HG03108 (cell line): ENCODE results near the gene MRPL2.
"Not testable (repeated sequence)": the region's sequence is repeated elsewhere in the genome, so short reads cannot be mapped to it uniquely, and the experiment has no call there.

Source experiments
- ATAC-seq: cut with Tn5 transposase; IDR thresholded peaks from one replicate; pipeline ENCODE4 v1.9.1; 2021; ENCODE audit warnings: moderate library complexity; ENCODE audit not compliant: unreplicated experiment

The MRPL2 gene

DNA sequence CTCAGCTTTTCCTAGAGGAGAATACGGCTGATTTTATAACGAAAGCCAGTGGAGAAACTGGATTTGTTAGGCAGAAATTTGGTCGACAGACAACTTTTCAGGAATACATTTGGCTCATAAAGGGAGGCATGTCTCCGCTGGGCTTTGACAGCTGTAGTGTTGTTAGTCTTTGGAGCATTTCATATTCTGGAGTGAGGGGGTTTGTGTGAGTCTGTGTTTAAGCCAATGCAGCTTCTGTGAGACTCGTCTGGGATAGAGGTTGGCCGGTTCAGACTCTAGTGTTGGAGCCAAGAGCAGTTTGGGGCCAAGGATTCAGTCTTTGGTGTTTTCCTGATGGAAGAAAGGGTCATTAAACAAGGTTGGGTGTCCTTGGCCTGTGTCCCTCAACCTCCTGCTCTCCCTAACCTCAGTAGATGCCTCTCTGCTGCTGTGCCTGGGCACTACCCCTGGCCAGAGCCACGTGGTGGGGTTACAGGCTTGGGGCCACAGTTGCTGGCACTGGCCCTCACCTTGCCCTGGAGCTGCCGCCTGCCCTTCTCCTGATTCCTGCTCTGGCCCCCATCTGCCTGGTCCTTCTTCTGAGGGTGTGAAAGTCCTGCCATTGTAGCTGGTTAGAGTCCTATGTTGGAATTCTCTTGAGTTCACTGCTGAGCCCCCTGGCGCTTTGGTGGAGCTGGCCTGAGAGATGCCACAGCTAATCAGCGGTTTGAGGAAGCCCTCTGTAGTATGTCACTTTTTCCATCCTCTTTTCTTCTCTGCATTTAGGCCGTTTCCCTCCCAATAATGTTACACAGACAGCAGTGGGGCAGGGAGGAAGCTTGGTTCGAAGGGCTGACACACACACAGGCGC, 23.8 kb upstream of the MRPL2 start:
- ATAC-seq: no peak

DNA sequence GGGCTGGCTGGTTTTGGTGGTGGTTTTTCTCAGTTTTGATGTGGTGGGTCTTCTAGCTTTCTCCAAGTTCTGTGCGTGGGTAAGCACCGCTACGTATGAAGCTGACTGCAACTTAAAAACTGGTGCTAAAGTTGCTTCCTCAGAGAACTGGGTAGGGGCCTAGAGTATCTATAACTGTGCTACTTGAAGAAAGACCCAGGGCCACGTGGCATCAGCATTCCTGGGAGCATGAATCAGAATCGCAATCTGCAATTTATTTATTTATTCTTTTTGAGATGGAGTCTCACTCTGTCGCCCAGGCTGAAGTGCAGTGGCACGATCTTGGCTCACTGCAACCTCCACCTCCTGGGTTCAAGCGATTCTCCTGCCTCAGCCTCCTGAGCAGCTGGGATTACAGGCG, 22.7 kb upstream of the MRPL2 start:
- ATAC-seq: not testable (repeated sequence)

DNA sequence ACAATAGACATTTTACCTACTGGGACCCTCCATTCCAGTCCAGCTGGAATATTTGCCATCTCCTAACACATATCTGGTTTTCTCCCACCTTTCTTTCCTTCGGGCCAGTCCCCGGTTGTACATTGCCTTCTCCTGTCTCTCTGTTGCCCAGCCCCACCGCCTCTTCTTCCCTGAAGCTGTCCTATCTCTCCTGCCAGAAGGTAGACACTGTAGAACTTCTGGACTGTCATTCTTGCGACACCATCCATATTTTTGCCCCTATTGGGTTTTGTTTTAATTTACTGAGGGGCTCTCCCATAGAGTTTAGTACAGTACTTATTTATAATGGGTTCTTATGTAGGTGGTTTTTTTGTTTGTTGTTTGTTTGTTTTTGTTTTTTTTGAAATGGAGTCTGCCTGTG, 21.8 kb upstream of the MRPL2 start:
- ATAC-seq: no peak

DNA sequence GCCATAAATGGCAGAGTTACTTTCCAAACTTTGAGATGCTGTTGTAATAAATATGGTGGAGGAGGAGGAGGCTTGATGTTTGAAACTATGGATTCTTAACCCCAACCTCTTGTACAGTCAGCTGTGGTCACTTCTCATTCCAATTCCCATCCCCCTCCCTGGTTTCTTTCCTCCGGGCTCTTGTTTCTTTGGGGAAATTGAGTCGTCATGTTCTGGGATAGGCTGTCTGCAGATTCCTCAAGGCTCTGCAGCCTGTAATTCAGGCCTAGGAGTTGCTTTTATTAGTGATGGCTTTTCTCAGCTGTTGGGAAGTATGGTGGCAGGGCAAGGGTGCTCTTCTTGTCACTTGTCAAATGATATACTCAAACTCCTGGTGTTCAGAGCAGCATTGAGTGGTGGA, 19.5 kb upstream of the MRPL2 start:
- no peak for ATAC-seq

DNA sequence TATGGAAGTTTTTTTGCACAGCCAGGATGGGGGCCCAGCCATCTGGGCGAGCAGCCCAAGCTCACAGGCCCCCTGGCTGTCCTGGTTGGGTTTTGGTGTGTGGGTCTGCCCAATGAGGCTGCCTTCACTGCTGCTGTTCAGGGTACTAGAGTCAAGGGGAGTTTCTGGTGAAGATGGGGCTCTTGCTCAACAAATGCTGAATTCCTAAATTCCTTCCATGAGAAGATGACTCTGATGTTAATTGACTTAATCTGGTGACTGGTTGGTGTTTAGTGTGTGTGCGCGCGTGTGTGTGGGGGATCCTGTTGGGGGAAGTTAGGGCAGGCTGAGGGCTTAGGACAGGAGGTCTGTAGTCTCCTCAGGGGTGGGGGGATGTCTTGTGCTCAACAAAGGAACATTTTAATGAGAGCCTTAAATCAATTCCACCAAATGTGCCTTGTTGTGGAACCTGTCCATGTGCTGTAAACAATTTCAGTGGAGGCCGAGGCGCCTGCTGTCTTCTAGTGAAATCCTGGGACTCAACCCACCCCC, 18.8 kb upstream of the MRPL2 start:
- ATAC-seq: no peak

DNA sequence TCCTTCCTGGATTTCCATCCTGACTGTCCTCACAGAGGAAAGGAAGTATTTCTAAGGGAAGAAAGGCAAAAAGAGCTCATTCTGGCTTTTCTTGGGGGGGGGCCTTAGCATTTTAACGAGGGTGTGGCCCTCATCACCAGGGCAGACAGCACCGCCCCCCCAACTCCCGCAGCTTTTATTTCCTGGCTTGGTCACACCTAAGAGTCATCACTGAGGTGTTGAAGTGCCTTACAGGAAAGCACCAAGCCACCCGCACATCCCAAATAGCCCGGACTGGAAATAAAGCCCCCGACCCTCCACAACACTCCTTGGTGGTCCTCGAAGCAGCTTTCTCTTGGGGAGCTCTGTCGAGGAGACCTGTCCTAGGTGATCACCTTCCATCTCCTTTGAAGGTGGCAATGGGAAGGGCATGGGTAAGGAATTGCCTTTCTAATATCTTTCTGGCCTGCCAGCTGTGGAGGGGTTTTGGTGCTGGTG, 18.1 kb upstream of the MRPL2 start:
- no peak for ATAC-seq

DNA sequence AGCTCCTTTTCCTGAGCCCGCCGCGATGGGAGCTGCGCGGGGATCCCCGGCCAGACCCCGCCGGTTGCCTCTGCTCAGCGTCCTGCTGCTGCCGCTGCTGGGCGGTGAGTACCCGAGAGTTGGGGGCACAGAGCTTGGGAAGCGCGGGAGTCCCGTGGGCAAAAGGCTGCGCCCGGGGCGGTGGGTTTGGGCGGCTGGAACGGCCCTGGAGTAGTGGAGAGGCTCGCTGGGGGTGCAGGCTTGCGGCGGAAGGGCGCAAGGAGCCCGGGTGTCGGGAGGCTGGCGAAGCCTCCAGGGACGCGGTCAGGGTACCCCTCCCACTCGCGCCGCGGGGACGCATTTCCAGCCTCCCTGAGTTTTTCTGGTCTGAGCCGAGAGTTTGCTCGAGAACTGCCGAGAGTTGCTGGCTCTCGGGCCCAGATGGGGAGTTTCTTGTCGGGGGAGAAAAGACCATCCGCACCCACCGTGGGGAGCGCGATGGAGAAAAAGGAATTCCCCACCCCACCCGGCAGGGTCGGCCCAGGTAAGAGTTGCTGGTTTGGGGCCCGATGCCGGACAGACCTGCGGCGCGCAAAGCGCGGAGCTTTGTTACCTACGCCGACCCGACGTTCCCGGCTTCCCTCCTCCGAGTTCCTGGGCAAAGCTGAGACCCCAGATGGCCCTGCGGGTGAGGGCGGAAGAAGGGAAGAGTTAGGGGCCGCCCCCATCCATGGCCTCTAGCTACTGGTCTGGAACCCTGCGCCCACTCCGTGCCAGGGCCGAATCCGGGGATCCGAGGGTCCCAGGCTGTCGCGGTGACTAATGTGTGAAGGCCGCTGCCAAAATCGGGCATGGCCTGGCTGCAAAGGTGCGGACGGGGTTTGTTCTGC, 17.5 kb upstream of the MRPL2 start:
- ATAC-seq: no peak

DNA sequence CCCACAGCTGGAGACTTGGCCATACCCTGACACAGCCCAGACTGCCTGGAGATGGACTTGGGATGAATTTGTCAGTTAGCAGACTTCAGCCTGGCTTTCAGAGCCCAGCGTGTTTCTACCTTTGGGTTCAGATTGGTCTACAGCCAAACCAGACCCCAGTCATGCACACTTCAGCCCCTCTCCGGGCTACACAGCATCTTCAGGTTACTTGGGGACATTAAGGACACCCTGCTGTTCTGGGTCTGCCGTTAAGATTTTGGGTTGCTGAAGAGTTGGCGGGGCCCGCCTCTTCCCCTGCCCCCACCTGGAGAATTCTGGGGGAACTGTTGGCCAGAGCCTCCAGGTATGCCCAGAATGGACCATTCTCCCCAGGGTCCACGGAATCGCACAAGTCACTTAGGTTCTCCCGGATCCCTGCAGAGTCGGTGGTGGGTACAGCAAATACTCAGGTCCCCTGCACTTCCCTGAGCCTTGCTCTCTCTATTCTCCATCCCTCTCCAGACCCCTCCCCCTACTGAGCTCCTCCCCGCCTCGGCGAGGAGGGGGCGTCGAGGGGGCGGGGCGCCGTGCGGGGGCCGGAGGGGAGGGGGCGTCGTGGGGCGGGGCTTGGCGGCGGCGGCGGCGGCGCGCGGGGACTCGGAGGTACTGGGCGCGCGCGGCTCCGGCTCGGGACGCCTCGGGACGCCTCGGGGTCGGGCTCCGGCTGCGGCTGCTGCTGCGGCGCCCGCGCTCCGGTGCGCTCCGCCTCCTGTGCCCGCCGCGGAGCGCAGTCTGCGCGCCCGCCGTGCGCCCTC, 16.6 kb upstream of the MRPL2 start, which contains the start of gene PTK7:
TSS of gene PTK7 (plus strand) at position 645 of the 794 bp plus-strand sequence. CDS start 175 bp downstream, outside the sequence.
- no peak for ATAC-seq

DNA sequence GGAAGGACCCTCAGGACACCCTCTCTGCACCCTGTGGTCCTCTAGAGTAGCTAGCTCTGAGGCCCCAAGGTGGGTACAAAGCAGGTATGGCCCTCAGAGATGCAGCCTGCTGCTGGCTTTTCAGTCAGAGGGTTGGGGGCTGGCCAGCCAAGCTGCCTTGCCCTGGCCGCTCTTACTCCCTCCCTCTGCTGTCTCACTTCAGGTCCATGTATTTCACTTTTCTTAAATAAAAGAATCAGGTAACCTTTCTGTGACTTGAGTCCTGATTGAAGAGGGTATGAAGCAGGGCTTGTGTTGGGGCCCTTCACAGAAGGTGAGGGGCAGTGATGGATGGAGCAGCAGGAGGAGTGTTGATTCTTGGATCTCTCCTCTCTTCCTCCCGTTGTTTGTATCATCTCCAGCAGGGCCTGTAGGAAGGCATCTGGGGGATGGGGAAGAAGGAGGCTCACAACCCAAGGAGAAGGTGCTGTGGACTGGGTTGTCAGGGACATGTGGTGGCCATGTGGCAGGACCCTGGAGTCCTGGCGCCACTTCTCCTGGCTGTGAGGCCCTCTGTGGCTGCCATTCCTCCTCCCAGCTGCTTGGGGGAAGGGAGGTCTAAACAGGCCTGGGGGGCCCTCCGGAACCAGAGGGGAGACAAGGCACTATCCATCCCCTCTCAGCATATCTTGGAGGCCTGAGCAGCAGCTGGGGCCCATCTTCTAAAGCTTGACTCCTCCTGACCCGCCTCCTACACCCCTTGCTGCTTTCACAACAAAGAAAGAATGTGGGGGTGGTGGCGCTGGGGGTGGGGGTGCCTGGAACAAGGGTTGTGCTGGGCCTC, 15.8 kb upstream of the MRPL2 start:
- no peak for ATAC-seq

DNA sequence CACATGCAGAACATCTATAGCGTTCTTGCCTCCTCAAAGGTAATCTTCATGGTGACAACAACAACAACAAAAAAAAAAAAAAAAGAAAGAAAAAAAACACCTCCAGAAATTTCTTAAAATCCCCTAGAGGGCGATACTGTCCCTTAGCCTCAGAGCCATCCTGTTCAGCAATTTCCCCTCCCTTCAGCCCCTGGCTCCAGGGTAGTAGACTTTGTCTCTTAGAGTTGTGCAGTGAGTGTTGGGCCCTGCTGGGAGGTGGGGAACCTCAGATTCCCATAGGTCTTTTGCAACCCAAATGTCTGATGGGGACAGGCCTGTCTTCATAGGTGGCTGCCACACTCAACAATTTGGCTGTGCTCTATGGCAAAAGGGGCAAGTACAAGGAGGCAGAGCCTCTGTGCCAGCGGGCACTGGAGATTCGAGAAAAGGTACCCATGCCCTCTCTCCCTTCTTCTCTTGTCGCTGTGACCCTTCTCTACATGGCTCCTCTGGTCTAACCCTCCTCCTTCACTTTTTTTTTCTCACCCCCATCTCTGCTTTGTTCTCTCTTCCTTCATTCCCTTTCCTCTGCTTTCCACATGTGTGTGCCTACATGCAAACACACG, 10.9 kb upstream of the MRPL2 start:
- ATAC-seq: no peak

DNA sequence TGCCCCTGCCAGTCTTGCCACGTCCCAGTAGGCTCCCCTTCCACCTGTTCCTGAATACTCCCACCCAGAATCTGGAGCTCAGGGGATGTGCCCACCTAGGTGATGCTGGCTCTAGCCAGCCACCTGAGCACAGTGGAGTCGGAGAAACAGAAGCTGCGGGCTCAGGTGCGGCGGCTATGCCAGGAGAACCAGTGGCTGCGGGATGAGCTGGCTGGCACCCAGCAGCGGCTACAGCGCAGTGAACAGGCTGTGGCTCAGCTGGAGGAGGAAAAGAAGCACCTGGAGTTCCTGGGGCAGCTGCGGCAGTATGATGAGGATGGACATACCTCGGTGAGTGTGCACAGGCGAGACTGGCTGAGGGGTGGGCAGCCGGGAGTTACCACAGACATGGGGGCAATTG, 3.6 kb upstream of the MRPL2 start:
- no peak for ATAC-seq

DNA sequence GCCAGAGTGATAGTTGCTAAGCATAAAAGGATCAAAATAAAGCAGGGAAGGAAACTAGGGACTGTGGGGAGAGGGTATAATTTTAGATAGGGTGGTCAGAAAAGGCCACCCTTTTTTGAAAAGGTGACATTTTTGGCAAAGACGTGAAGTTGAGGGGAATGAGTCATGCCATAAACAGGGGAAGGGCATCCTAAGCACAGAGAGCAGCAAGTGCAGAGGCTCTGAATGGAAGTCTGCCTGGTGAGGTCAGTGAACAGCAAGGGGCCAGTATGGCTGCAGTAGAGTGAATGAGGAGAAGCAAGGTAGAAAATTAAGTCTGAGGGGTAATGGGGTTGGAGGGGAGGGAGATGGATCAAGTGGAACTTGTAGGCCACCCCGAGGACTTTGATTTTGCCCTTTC, 2.6 kb upstream of the MRPL2 start:
- no peak for ATAC-seq

DNA sequence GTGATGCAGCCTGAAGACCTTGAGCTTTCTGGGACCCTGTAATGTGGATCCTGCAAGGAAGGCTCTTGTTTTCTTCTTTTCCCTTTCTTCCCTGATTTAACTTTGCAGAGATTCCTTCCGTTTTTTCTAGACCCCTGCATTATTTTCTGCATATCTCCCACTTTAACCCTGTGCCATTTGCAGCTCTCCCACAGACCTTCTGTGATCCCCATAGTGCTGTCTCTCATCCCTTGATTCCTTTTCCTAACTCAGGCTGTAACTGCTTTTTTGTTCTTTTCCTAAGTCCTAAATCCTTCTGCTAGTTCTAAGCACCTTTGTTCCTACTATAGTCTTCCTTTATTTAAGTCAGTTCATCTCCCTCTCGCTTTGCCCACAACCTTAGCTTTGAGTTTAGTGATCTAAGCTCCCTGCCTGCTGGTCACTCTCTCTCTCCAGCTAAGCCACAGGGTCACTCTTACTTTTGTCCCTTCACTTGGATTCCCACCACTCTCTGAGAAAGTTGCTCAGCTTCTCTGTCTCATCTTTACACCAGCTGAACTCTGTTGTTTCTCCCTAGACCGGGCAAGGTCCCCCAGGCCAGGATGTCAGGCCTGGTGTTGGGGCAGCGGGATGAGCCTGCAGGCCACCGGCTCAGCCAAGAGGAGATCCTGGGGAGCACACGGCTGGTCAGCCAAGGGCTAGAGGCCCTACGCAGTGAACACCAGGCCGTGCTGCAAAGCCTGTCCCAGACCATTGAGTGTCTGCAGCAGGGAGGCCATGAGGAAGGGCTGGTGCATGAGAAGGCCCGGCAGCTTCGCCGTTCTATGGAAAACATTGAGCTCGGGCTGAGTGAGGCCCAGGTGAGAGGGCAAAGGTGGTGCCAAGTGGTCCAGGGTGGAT, 1.8 kb upstream of the MRPL2 start:
- no peak for ATAC-seq

DNA sequence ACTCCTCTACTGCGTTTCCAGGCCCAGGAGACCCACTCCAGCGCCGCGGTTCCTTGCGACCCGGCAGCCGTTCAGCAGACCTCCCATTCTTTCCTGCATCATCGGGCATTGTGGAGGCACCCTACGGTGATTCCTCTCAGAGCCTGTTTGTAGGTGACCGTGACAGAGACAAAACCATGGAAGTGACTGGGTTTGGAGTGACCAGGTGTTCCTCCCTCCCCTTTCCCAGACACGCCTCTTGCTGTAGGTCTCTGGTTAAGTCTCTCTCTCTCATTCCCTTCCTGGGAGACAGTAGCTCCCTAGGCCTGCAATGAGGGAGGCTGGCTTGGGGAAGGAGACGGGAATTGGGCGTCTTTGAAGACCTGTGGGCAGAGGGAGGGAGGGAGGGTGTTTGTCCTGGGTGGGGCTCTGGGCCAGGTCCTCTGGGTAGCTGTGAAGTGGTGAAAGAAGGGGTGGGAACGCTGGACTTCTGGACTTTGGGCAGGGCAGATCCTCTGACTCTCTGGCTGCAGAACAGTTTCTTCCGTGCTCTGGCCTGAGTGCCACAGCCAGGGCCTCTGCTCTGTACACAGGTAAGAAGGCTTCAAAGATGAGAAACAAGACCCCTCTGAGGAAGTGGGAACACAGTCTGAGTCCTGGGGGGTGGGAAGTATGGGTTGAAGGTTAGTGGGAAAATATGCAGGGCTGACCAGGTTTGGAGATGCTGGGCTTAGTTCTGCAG, 960 bp upstream of the MRPL2 start:
- ATAC-seq: no peak

DNA sequence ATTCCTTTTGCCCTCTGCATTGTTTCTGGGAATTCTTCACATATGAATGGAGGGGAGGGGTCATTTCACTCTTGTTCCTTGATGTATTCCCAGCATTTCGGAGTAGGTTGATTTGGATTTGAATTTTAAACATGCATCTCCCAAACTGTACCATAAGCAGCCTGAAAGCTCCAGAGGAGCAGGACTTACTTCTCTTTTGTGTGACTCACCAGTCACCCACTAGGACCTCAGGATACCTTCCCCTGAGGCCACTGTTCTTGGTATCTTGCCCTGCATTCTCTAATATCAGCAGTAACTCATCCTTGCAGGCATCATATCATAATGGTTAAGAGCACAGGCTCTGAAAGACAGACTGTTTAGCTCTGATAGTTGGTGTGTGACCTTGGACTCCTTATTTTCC, 703 bp downstream of the MRPL2 start:
- no peak for ATAC-seq

DNA sequence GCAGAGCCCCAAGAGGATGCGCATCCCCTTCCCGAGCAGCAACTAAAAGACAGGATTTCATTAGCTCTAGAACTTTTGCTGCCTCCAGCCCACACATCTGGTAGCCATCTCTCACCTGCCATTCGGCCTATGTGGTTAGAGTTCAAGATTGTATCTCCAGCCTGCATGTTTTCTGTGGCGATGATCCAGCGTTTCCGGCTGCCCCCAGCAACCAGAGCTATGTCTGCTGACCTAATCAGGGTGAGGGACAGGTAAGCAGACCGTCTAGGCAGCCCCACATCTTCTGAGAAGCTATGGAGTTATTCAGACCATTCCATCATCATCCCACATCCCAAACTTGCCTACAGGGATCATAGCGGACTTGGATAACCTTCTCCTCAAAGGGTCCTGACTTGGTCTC, 3.3 kb downstream of the MRPL2 start:
- ATAC-seq: no peak

DNA sequence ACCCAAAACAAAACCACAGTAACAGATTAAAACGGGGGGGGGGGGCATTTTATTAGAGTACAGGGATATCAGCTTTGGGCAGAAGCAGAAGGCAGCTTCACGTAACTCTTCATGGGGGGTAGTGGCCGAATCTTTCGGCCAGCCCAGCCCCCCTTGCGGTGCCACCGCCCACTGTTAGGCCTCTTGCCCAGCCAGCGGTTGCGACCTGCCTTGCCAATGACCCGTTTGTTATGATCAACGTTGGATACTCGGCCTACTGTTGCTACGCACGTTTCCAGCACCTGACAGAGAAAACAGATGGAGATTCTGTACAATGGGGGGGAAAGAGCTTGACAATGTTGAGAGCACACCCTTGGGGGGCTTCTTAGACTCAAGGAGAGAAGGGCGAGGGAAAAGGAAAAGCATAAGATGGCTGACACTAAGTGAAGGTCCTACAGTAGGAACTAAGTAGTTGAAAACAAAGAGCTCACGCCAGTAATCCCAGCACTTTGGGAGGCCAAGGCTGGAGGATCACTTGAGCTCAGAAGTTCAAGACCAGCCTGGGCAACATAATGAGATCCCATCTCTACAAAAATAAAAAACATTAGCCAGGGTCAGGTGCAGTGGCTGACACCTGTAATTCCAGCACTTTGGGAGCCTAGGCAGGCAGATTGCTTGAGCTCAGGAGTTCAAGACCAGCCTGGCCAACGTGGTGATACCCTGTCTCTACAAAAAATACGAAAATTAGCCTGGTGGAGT, 4.9 kb downstream of the MRPL2 start:
- ATAC-seq: no peak
